SK-N-MC (cell line): Measurements from ENCODE around the gene ELN.

Source experiments
- EZH2 ChIP-seq: fragments of 200-600 bp; sonication (generic); IDR thresholded peaks from one replicate; pipeline ENCODE4 v1.6.1; 2017; ENCODE audit warnings: antibody characterized with exemption
- FOXP2 ChIP-seq: optimal IDR thresholded peaks from 2 replicates; pipeline ENCODE3; 2011; ENCODE audit warnings: mild to moderate bottlenecking, moderate library complexity; ENCODE audit not compliant: insufficient read depth; ENCODE audit errors: extremely low read length, control extremely low read depth
- POLR2AphosphoS5 ChIP-seq: IDR thresholded peaks from 2 replicates; pipeline ENCODE4 v1.6.1; 2012; ENCODE audit warnings: mild to moderate bottlenecking, low read depth, low read length, borderline replicate concordance

DNA sequence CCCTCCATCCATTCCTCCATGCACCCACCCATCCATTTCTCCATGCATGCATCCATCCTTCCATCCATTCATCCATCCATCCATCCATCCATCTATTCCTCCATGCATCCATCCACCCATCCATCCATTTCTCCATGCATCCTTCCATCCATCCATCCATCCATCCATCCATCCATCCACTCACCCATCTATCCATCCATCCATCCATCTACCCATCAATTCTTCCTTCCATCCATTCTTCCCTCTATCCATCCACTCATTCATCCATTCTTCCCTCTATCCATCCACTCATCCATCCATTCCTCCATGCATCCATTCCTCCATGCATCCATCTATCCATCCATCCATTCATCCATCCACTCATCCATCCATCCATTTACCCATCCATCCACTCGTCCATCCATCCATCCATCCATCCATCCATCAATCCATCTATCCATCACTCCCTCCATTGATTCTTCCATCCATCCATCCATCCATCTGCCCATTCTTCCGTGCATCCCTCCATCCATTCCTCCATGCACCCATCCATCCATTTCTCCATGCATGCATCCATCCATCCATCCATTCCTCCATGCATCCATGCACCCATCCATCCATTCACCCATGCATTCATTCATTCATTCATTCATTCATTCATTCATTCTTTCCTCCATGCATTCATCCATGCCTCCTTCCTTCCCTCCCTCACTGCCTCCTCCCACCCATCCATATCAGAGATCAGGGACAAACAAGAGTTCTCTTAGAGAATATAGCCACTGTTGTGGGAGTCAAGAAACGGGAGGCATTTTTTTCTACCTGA is 22.2 kb downstream of the ELN start:
- TF ChIP-seq POLR2AphosphoS5 (no peak), EZH2 (no peak), FOXP2 (no peak)
